CD14-positive monocyte (primary cell): ENCODE results near the gene AGT. TPM values are rescaled to one million over a fixed set of nuclear protein-coding genes. Genes with fewer than 3 reads are reported as not detected.

Experiments used
- DNase-seq, 3 donors: peaks; one replicate each; pipeline ENCODE4 v3.0.0-alpha.2; 2011 to 2022
- H2AFZ ChIP-seq: 2 replicates; pipeline ENCODE4 v1.6.0; 2012; ENCODE audit warnings: mild to moderate bottlenecking, low read depth, low read length, inconsistent platforms; ENCODE audit not compliant: insufficient read depth, poor library complexity, severe bottlenecking
- H3K27ac ChIP-seq, 2 donors: 1 replicate in 1 of 2; 2 replicates in 1 of 2; pipeline ENCODE4 v1.5.1; 2012 to 2013; ENCODE audit warnings: low read length in 2 of 2, control low read depth in 1 of 2, inconsistent platforms in 1 of 2, low read depth in 1 of 2, mild to moderate bottlenecking in 1 of 2
- H3K27me3 ChIP-seq, 2 donors: one replicate each; pipeline versions ENCODE4 v1.6.0 to v1.6.1; 2011 to 2013; ENCODE audit warnings: low read length in 2 of 2; ENCODE audit not compliant: control insufficient read depth in 2 of 2, insufficient read depth in 2 of 2
- H3K36me3 ChIP-seq, 2 donors: replicated peaks in 1 of 2; 1 replicate in 1 of 2; 2 replicates in 1 of 2; pipeline versions ENCODE4 v1.5.1 to v1.6.1; 2012 to 2013; ENCODE audit warnings: low read length in 2 of 2, control low read depth in 1 of 2, inconsistent platforms in 1 of 2, mild to moderate bottlenecking in 1 of 2; ENCODE audit not compliant: insufficient read depth in 2 of 2, control insufficient read depth in 1 of 2
- H3K4me1 ChIP-seq, 2 donors: 1 replicate in 1 of 2; 2 replicates in 1 of 2; pipeline versions ENCODE4 v1.5.1 to v1.6.1; 2012 to 2013; ENCODE audit warnings: low read length in 2 of 2, control low read depth in 1 of 2, inconsistent platforms in 1 of 2, mild to moderate bottlenecking in 1 of 2, moderate library complexity in 1 of 2; ENCODE audit not compliant: insufficient read depth in 2 of 2, control insufficient read depth in 1 of 2
- H3K4me2 ChIP-seq: replicated peaks from 2 replicates; pipeline ENCODE3; 2012; ENCODE audit warnings: low read length, moderate library complexity, mild to moderate bottlenecking; ENCODE audit not compliant: poor library complexity, severe bottlenecking; ENCODE audit errors: extremely low read depth
- H3K4me3 ChIP-seq, 3 experiments: fragments of 200-600 bp in 1 of 3; sonication (generic) in 1 of 3; replicated peaks in 1 of 3; 1 replicate in 2 of 3; 2 replicates in 1 of 3; pipeline ENCODE4 v1.5.1; 2011 to 2013; ENCODE audit warnings: low read length in 3 of 3, mild to moderate bottlenecking in 3 of 3, control low read depth in 2 of 3, low read depth in 2 of 3, inconsistent platforms in 1 of 3, moderate library complexity in 1 of 3
- H3K79me2 ChIP-seq: 2 replicates; pipeline ENCODE4 v1.6.0; 2012; ENCODE audit warnings: mild to moderate bottlenecking, control low read depth, inconsistent platforms, low read length, moderate library complexity; ENCODE audit not compliant: insufficient read depth
- H3K9ac ChIP-seq: 2 replicates; pipeline ENCODE4 v1.6.0; 2017; ENCODE audit warnings: low read length, mild to moderate bottlenecking; ENCODE audit not compliant: insufficient read depth, poor library complexity, severe bottlenecking
- H3K9me3 ChIP-seq, 2 donors: replicated peaks in 1 of 2; 1 replicate in 1 of 2; 2 replicates in 1 of 2; pipeline versions ENCODE4 v1.5.1 to v1.6.1; 2012 to 2013; ENCODE audit warnings: low read length in 2 of 2, control low read depth in 1 of 2; ENCODE audit not compliant: control insufficient read depth in 1 of 2, insufficient read depth in 1 of 2
- H4K20me1 ChIP-seq: 2 replicates; pipeline ENCODE4 v1.6.0; 2012; ENCODE audit warnings: mild to moderate bottlenecking, low read length, control low read depth, moderate library complexity; ENCODE audit not compliant: insufficient read depth
- H3K27ac Mint-ChIP-seq, 7 donors: one replicate each; pipeline ENCODE4 v1.8.0; 2020; ENCODE audit warnings: mild to moderate bottlenecking in 7 of 7, mixed read lengths in 7 of 7, moderate library complexity in 6 of 7, inconsistent platforms in 2 of 7
- H3K27me3 Mint-ChIP-seq, 3 donors: one replicate each; pipeline ENCODE4 v1.8.0; 2021 to 2022; ENCODE audit warnings: low read depth in 3 of 3, mild to moderate bottlenecking in 3 of 3, mixed read lengths in 3 of 3, moderate library complexity in 3 of 3, inconsistent platforms in 1 of 3
- H3K36me3 Mint-ChIP-seq, 2 donors: one replicate each; pipeline ENCODE4 v1.8.0; 2020; ENCODE audit warnings: mixed read lengths in 2 of 2, inconsistent platforms in 1 of 2, mild to moderate bottlenecking in 1 of 2
- H3K4me1 Mint-ChIP-seq: one replicate; pipeline ENCODE4 v1.8.0; 2020; ENCODE audit warnings: mild to moderate bottlenecking, mixed read lengths
- H3K4me3 Mint-ChIP-seq, 2 donors: one replicate each; pipeline ENCODE4 v1.8.0; 2020; ENCODE audit warnings: mild to moderate bottlenecking in 2 of 2, mixed read lengths in 2 of 2, moderate library complexity in 1 of 2
- H3K9me3 Mint-ChIP-seq, 7 donors: one replicate each; pipeline ENCODE4 v1.8.0; 2020 to 2022; ENCODE audit warnings: mixed read lengths in 7 of 7, mild to moderate bottlenecking in 6 of 7, moderate library complexity in 6 of 7, inconsistent platforms in 2 of 7
- CTCF ChIP-seq: fragments of 200-600 bp; IDR thresholded peaks from one replicate; pipeline ENCODE4 v1.8.0; 2022; ENCODE audit warnings: antibody characterized with exemption, mild to moderate bottlenecking
- WGBS: methylation state at CpG from one replicate; pipeline ENCODE4 v1.1.5; 2013; ENCODE audit warnings: missing lambda C conversion rate; ENCODE audit not compliant: insufficient coverage; 5-methylcytosine and 5-hydroxymethylcytosine counted together
- intact Hi-C, 2 donors: fragments of 100-400 bp; cut with micrococcal nuclease; formaldehyde crosslinking; loops; one replicate each; pipeline versions ENCODE4 v1.15.0 to v1.15.1; 2023
- polyA plus RNA-seq, 3 donors: library from polyadenylated mRNA; depleted of rRNA in 1 of 3; unstranded in 2 of 3; stranded (reverse) in 1 of 3; fragments of 300-500 nt in 2 of 3; fragments of >200 nt in 1 of 3; fragmentation: Illumina TruSeq in 2 of 3; gene quantifications; 1 replicate in 2 of 3; 2 replicates in 1 of 3; pipeline ENCODE4 v1.2.3, GENCODE V29; 2012 to 2021

Gene AGT
- polyA plus RNA-seq, 3 donors, result 0.04 TPM; not detected in 2

- H3K9me3 ChIP-seq, result no peaks in the 10 kb centered on the region
- peak overlapping the region in 4 of 7 donors; percentile 4 to 78 (median 53) for H3K27ac Mint-ChIP-seq
- no peaks in the 10 kb centered on the region for H3K79me2 ChIP-seq
- no peaks in the 10 kb centered on the region for H4K20me1 ChIP-seq
- H3K4me1 Mint-ChIP-seq, result no peaks in the 10 kb centered on the region
- no peak overlapping the region for H3K4me3 Mint-ChIP-seq
- no peak overlapping the region for H3K9ac ChIP-seq
- no peak overlapping the region for H3K4me3 ChIP-seq
- intact Hi-C loops, result no loop called here
- WGBS, result 98% methylated on average over 4 of the region's 4 CpGs
- TF ChIP-seq CTCF, result no peak
- H3K4me2 ChIP-seq, result no peak overlapping the region
- peaks cover 50 to 53% of the 10 kb centered on the region in 2 donors for H3K36me3 ChIP-seq
- no peaks in the 10 kb centered on the region for H3K9me3 Mint-ChIP-seq
- H3K36me3 Mint-ChIP-seq, result peaks cover 43 to 51% of the 10 kb centered on the region in 2 donors
- H3K27me3 Mint-ChIP-seq, result no peaks in the 10 kb centered on the region
- H2AFZ ChIP-seq, result no peak overlapping the region
- no peak for DNase-seq
- no peaks in the 10 kb centered on the region for H3K27me3 ChIP-seq
- H3K4me1 ChIP-seq, result no peaks in the 10 kb centered on the region
- H3K27ac ChIP-seq, result no peak overlapping the region
Measured at GRCh38 chr1:230694464-230694863, 19.5 kb downstream of the AGT start.

GRCh38 chr1:230693777-230694176 lies 20.1 kb downstream of the AGT start:
- WGBS, result 100% methylated on average over 1 of the region's 8 CpGs
- Histone ChIP-seq H3K79me2 (no peaks in the 10 kb centered on the region), H3K9me3 (no peaks in the 10 kb centered on the region), H3K9ac (no peak overlapping the region), H3K4me2 (no peak overlapping the region), H4K20me1 (no peaks in the 10 kb centered on the region), H3K4me3 (no peak overlapping the region), H2AFZ (no peak overlapping the region), H3K4me1 (no peaks in the 10 kb centered on the region), H3K27me3 (no peaks in the 10 kb centered on the region), H3K36me3 (peaks cover 57 to 59% of the 10 kb centered on the region in 2 donors), H3K27ac (no peak overlapping the region)
- DNase-seq, result no peak
- Mint-ChIP-seq H3K36me3 (peaks cover 49 to 55% of the 10 kb centered on the region in 2 donors), H3K9me3 (no peaks in the 10 kb centered on the region), H3K4me3 (no peak overlapping the region), H3K27ac (peak overlapping the region in 1 of 7 donors; percentile 4), H3K27me3 (no peaks in the 10 kb centered on the region), H3K4me1 (no peaks in the 10 kb centered on the region)
- intact Hi-C loops, result no loop called here
- no peak for TF ChIP-seq CTCF
